H1 (cell line): ENCODE results near the gene XNDC1N. TPM values are rescaled to one million over a fixed set of nuclear protein-coding genes. Genes with fewer than 3 reads are reported as not detected.

Source experiments
- CTCF ChIA-PET: fragments of 300-600 bp; sonication (Branson Sonifier 250); formaldehyde crosslinking; loops from one replicate; lab custom pipeline; 2021; ENCODE audit not compliant: partially characterized antibody; lab: Charles Lee
- POLR2A ChIA-PET: fragments of 300-600 bp; sonication (Branson Sonifier 250); formaldehyde crosslinking; loops from one replicate; lab custom pipeline; 2021; ENCODE audit warnings: inconsistent platforms; ENCODE audit not compliant: partially characterized antibody; lab: Charles Lee
- DNase-seq, 2 experiments: peaks; one replicate each; pipeline versions ENCODE4 v3.0.0 to v3.0.0-alpha.2; 2010 to 2022; ENCODE audit warnings: low spot score in 2 of 2, low read depth in 1 of 2, mixed read lengths in 1 of 2
- FAIRE-seq: peaks from 2 replicates; lab custom pipeline; 2011; peaks lifted over from hg19 to GRCh38; lab: Jason Lieb, UNC
- H2AFZ ChIP-seq: 2 replicates; pipeline ENCODE4 v1.8.1; 2012; ENCODE audit warnings: low read length, inconsistent platforms
- H2AK5ac ChIP-seq: 2 replicates; pipeline ENCODE4 v1.6.1; 2013; ENCODE audit warnings: low read depth, low read length
- H2BK120ac ChIP-seq: replicated peaks from 2 replicates; pipeline ENCODE3; 2013; ENCODE audit warnings: low read depth, low read length, inconsistent platforms
- H2BK12ac ChIP-seq: 2 replicates; pipeline ENCODE4 v1.6.1; 2013; ENCODE audit warnings: low read depth, low read length
- H2BK15ac ChIP-seq: 2 replicates; pipeline ENCODE4 v1.6.1; 2013; ENCODE audit warnings: low read length
- H2BK20ac ChIP-seq: 2 replicates; pipeline ENCODE4 v1.6.1; 2013; ENCODE audit warnings: low read length
- H2BK5ac ChIP-seq: 2 replicates; pipeline ENCODE4 v1.6.1; 2013; ENCODE audit warnings: low read depth, low read length
- H3K14ac ChIP-seq: 2 replicates; pipeline ENCODE4 v1.6.1; 2013; ENCODE audit warnings: inconsistent platforms; ENCODE audit not compliant: insufficient read length
- H3K18ac ChIP-seq: 2 replicates; pipeline ENCODE4 v1.6.1; 2013; ENCODE audit warnings: low read length; ENCODE audit errors: extremely low read depth
- H3K23ac ChIP-seq: 2 replicates; pipeline ENCODE4 v1.6.1; 2013; ENCODE audit warnings: inconsistent platforms; ENCODE audit not compliant: insufficient read length
- H3K23me2 ChIP-seq: 2 replicates; pipeline ENCODE4 v1.6.1; 2013; ENCODE audit warnings: low read depth, low read length
- H3K27ac ChIP-seq: 2 replicates; pipeline ENCODE4 v1.6.1; 2011; ENCODE audit warnings: low read depth, low read length, inconsistent platforms
- H3K27me3 ChIP-seq, 4 experiments: replicated peaks in 1 of 4; 1 replicate in 1 of 4; 2 replicates in 3 of 4; pipeline versions ENCODE4 v1.6.1 to v1.8.1; 2011 to 2013; ENCODE audit warnings: low read length in 3 of 4, mild to moderate bottlenecking in 3 of 4, inconsistent platforms in 2 of 4, mixed read lengths in 2 of 4, moderate library complexity in 1 of 4; ENCODE audit not compliant: control insufficient read depth in 3 of 4, insufficient read depth in 3 of 4; ENCODE audit errors: extremely low read depth in 1 of 4
- H3K36me3 ChIP-seq, 4 experiments: 2 replicates each; pipeline versions ENCODE4 v1.6.1 to v1.8.1; 2011 to 2013; ENCODE audit warnings: mild to moderate bottlenecking in 4 of 4, low read length in 3 of 4, moderate library complexity in 2 of 4, control low read depth in 1 of 4, inconsistent platforms in 1 of 4; ENCODE audit not compliant: insufficient read depth in 4 of 4, control insufficient read depth in 2 of 4
- H3K4ac ChIP-seq: replicated peaks from 2 replicates; pipeline ENCODE3; 2013; ENCODE audit warnings: low read length, low read depth, mixed read lengths, inconsistent platforms; ENCODE audit not compliant: insufficient read length
- H3K4me1 ChIP-seq, 4 experiments: replicated peaks in 1 of 4; 1 replicate in 1 of 4; 2 replicates in 3 of 4; pipeline versions ENCODE4 v1.6.1 to v1.8.1; 2011 to 2013; ENCODE audit warnings: low read length in 3 of 4, inconsistent platforms in 2 of 4, mixed read lengths in 1 of 4; ENCODE audit not compliant: insufficient read depth in 4 of 4, control insufficient read depth in 3 of 4
- H3K4me2 ChIP-seq, 2 experiments: 2 replicates each; pipeline versions ENCODE4 v1.6.1 to v1.8.1; 2011 to 2013; ENCODE audit warnings: low read depth in 2 of 2, low read length in 2 of 2, control low read depth in 1 of 2, inconsistent platforms in 1 of 2, mild to moderate bottlenecking in 1 of 2; ENCODE audit not compliant: insufficient read depth in 1 of 2
- H3K4me3 ChIP-seq, 4 experiments: fragments of 200-600, 300-600 bp in 1 of 4; sonication (generic), shearing (Covaris generic), sonication (Bioruptor Twin) in 1 of 4; 2 replicates each; pipeline versions ENCODE4 v1.5.1 to v1.8.1; 2011 to 2016; ENCODE audit warnings: low read length in 4 of 4, low read depth in 3 of 4, control low read depth in 2 of 4, inconsistent platforms in 2 of 4, mild to moderate bottlenecking in 2 of 4, mixed read lengths in 1 of 4, moderate library complexity in 1 of 4; ENCODE audit not compliant: insufficient read depth in 2 of 4; ENCODE audit errors: extremely low read depth in 1 of 4
- H3K56ac ChIP-seq: replicated peaks from 2 replicates; pipeline ENCODE3; 2013; ENCODE audit warnings: low read depth, mild to moderate bottlenecking, mixed read lengths, low read length, inconsistent platforms; ENCODE audit not compliant: insufficient read length
- H3K79me1 ChIP-seq: 2 replicates; pipeline ENCODE4 v1.6.1; 2013; ENCODE audit warnings: low read depth, low read length, control low read depth
- H3K79me2 ChIP-seq, 2 experiments: 2 replicates each; pipeline versions ENCODE4 v1.6.1 to v1.8.1; 2012 to 2013; ENCODE audit warnings: low read length in 2 of 2, mild to moderate bottlenecking in 2 of 2, inconsistent platforms in 1 of 2; ENCODE audit not compliant: insufficient read depth in 2 of 2, control insufficient read depth in 1 of 2
- H3K9ac ChIP-seq, 4 experiments: replicated peaks in 1 of 4; 1 replicate in 1 of 4; 2 replicates in 3 of 4; pipeline versions ENCODE4 v1.6.1 to v1.8.1; 2011 to 2013; ENCODE audit warnings: low read depth in 3 of 4, low read length in 3 of 4, control low read depth in 2 of 4, mild to moderate bottlenecking in 2 of 4, moderate library complexity in 2 of 4, inconsistent platforms in 1 of 4; ENCODE audit errors: extremely low read depth in 1 of 4
- H3K9me3 ChIP-seq, 2 experiments: 2 replicates each; pipeline versions ENCODE4 v1.6.1 to v1.8.1; 2012 to 2013; ENCODE audit warnings: mild to moderate bottlenecking in 2 of 2, moderate library complexity in 2 of 2, control low read depth in 1 of 2, inconsistent platforms in 1 of 2, low read depth in 1 of 2, low read length in 1 of 2, mixed read lengths in 1 of 2; ENCODE audit not compliant: insufficient read depth in 2 of 2
- H4K20me1 ChIP-seq, 2 experiments: replicated peaks in 1 of 2; 2 replicates each; pipeline versions ENCODE3 to v1.8.1; 2011 to 2013; ENCODE audit warnings: inconsistent platforms in 2 of 2, low read length in 2 of 2, mild to moderate bottlenecking in 1 of 2; ENCODE audit not compliant: insufficient read depth in 2 of 2, control insufficient read depth in 1 of 2
- H4K5ac ChIP-seq: 2 replicates; pipeline ENCODE4 v1.6.1; 2013; ENCODE audit warnings: low read length, low read depth, mixed read lengths, inconsistent platforms; ENCODE audit not compliant: insufficient read length
- H4K8ac ChIP-seq: 2 replicates; pipeline ENCODE4 v1.8.0; 2013; ENCODE audit warnings: mild to moderate bottlenecking, moderate library complexity, low read length, inconsistent platforms; ENCODE audit not compliant: insufficient read depth; ENCODE audit errors: extremely low read depth
- H4K91ac ChIP-seq: replicated peaks from 2 replicates; pipeline ENCODE3; 2013; ENCODE audit warnings: low read length, mixed read lengths, inconsistent platforms; ENCODE audit not compliant: insufficient read length
- BCL11A ChIP-seq, 2 experiments: IDR thresholded peaks; one replicate each; pipeline ENCODE4 v1.6.1; 2011; ENCODE audit warnings: low read depth in 2 of 2, low read length in 2 of 2, mild to moderate bottlenecking in 2 of 2
- CHD1 ChIP-seq: IDR thresholded peaks from 2 replicates; pipeline ENCODE4 v1.6.1; 2012; ENCODE audit warnings: low read depth, low read length, improper control_type of control experiment
- EZH2 ChIP-seq: fragments of 200-600 bp; sonication (generic); IDR thresholded peaks from 2 replicates; pipeline ENCODE4 v1.7.1; 2012; ENCODE audit warnings: low read depth, mild to moderate bottlenecking, moderate library complexity, low read length, inconsistent platforms; ENCODE audit not compliant: severe bottlenecking
- HDAC2 ChIP-seq, 2 experiments: fragments of 300-600 bp in 1 of 2; sonication (generic) in 1 of 2; IDR thresholded peaks; 2 replicates each; pipeline ENCODE4 v1.6.1; 2011 to 2012; ENCODE audit warnings: low read depth in 2 of 2, low read length in 2 of 2, mild to moderate bottlenecking in 2 of 2, moderate library complexity in 2 of 2, borderline replicate concordance in 1 of 2, inconsistent platforms in 1 of 2
- KDM1A ChIP-seq: fragments of 200-600, 300-600 bp; sonication (generic); IDR thresholded peaks from 2 replicates; pipeline ENCODE4 v1.7.1; 2016; ENCODE audit warnings: mild to moderate bottlenecking, low read length, borderline replicate concordance
- NANOG ChIP-seq: IDR thresholded peaks from 2 replicates; pipeline ENCODE4 v1.6.1; 2011; ENCODE audit warnings: low read length, low read depth, mild to moderate bottlenecking, inconsistent platforms; ENCODE audit not compliant: insufficient read depth, poor library complexity, severe bottlenecking
- POLR2AphosphoS5 ChIP-seq: IDR thresholded peaks from 2 replicates; pipeline ENCODE4 v1.6.1; 2011; ENCODE audit warnings: low read depth, low read length
- RBBP5 ChIP-seq: IDR thresholded peaks from 2 replicates; pipeline ENCODE4 v1.7.1; 2012; ENCODE audit warnings: low read depth, mild to moderate bottlenecking, inconsistent platforms, low read length, moderate library complexity, borderline replicate concordance
- SP1 ChIP-seq: IDR thresholded peaks from 2 replicates; pipeline ENCODE4 v1.6.1; 2011; ENCODE audit warnings: low read depth, low read length
- SP2 ChIP-seq: IDR thresholded peaks from 2 replicates; pipeline ENCODE4 v1.6.1; 2012; ENCODE audit warnings: mild to moderate bottlenecking, low read length, inconsistent platforms
- SP4 ChIP-seq: IDR thresholded peaks from 2 replicates; pipeline ENCODE4 v1.6.1; 2012; ENCODE audit warnings: low read length, inconsistent platforms
- SRF ChIP-seq: IDR thresholded peaks from 2 replicates; pipeline ENCODE4 v1.6.1; 2011; ENCODE audit warnings: mild to moderate bottlenecking, low read depth, low read length, moderate library complexity
- TAF1 ChIP-seq: IDR thresholded peaks from 2 replicates; pipeline ENCODE4 v1.6.1; 2011; ENCODE audit warnings: mild to moderate bottlenecking, low read depth, low read length
- TEAD4 ChIP-seq: IDR thresholded peaks from 2 replicates; pipeline ENCODE4 v1.6.1; 2012; ENCODE audit warnings: low read depth, low read length, inconsistent platforms, mixed read lengths
- WGBS, 2 experiments: shearing (Covaris generic) in 1 of 2; methylation state at CpG; one replicate each; pipeline versions ENCODE4 v1.1.6 to v1.1.7; 2013 to 2015; ENCODE audit warnings: low lambda C conversion rate in 2 of 2, mixed read lengths in 2 of 2, inconsistent platforms in 1 of 2, low coverage in 1 of 2, missing lambda C conversion rate in 1 of 2; ENCODE audit not compliant: insufficient replicate concordance in 2 of 2, insufficient coverage in 1 of 2, insufficient read length in 1 of 2; ENCODE audit errors: extremely low coverage in 1 of 2, missing lambda C conversion rate in 1 of 2; 5-methylcytosine and 5-hydroxymethylcytosine counted together
- polyA plus RNA-seq, 7 experiments: library from polyadenylated mRNA; depleted of rRNA in 3 of 7; stranded (reverse) in 5 of 7; unstranded in 2 of 7; fragments of >200 nt in 5 of 7; fragments of 200-250 nt in 2 of 7; gene quantifications; 1 replicate in 5 of 7; 2 replicates in 1 of 7; 4 replicates in 1 of 7; pipeline versions ENCODE4 v1.2.1 to v1.2.3, GENCODE V29; 2011 to 2013; ENCODE audit warnings: missing spikeins in 2 of 7, mixed read lengths in 2 of 7
- total RNA-seq: library from RNA; stranded (reverse); fragmentation: NEBNext Ultra II Directional; extraction: Animal tissue kit (Norgen Biotek cat#: 25700); gene quantifications from 2 replicates; pipeline ENCODE4 v1.2.1, GENCODE V29; 2021

XNDC1N gene
- total and polyA plus RNA-seq, 2 of the 8 experiments (the other 6 are each of a cell fraction or from before 2014, with no cell fraction given) = 5.8 to 7.5 TPM

- Histone ChIP-seq H4K8ac (no peak overlapping the region), H3K4me2 (no peak overlapping the region), H2BK12ac (no peak overlapping the region), H3K4me3 (no peak overlapping the region), H3K27me3 (no peaks in the 10 kb centered on the region), H3K18ac (no peak overlapping the region), H2BK5ac (no peak overlapping the region), H4K91ac (no peak overlapping the region), H3K4ac (no peak overlapping the region), H3K56ac (no peak overlapping the region), H3K23ac (no peak overlapping the region), H3K14ac (no peak overlapping the region), H2BK20ac (no peak overlapping the region), H3K23me2 (peaks cover 8% of the 10 kb centered on the region), H2AFZ (no peak overlapping the region)
- no peak for FAIRE-seq
- 95% methylated on average over 2 of the region's 2 CpGs; no CpG with 5 or more reads in 1 of the 2 experiments for WGBS, 2 experiments
- CTCF ChIA-PET = interaction anchor here (0.9 kb wide), 1 partner anchor 43 kb away, joined by 3 read pairs; no protein-coding TSS in a partner anchor
- TF ChIP-seq SP1 (no peak), HDAC2 (IDR thresholded peaks at IDR 0.05; ENCODE audit: borderline replicate concordance in 1 of 2, low read depth in 2 of 2, low read length in 2 of 2) (no peak), SP4 (no peak), KDM1A (no peak), POLR2AphosphoS5 (no peak), TEAD4 (no peak), SP2 (no peak), RBBP5 (no peak), EZH2 (no peak), SRF (no peak), TAF1 (no peak), NANOG (no peak), CHD1 (no peak), BCL11A (IDR thresholded peaks at IDR 0.05; ENCODE audit: low read depth in 2 of 2, low read length in 2 of 2) (no peak)
- TF ChIP-seq, all 59 proteins: peak for 0
- peaks cover 10 to 13% of the 10 kb centered on the region in 2 experiments for H4K20me1 ChIP-seq
- H4K5ac ChIP-seq = no peak overlapping the region
- peaks cover 23 to 91% of the 10 kb centered on the region in 2 experiments for H3K79me2 ChIP-seq
- H2BK120ac ChIP-seq = no peak overlapping the region
- H3K4me1 ChIP-seq = peaks cover 0 to 4% (median 0%) of the 10 kb centered on the region in 4 experiments; a peak in 2 of 7 replicates
- no peak overlapping the region for H2AK5ac ChIP-seq
- no peak overlapping the region for H2BK15ac ChIP-seq
- H3K9me3 ChIP-seq = no peaks in the 10 kb centered on the region
- no peak overlapping the region for H3K9ac ChIP-seq
- peaks cover 10% of the 10 kb centered on the region for H3K79me1 ChIP-seq
- no peak for DNase-seq
- no peaks in the 10 kb centered on the region; a peak in 1 of 8 replicates for H3K36me3 ChIP-seq
- no peak overlapping the region for H3K27ac ChIP-seq
- POLR2A ChIA-PET = interaction anchor here (1.2 kb wide), 1 partner anchor 23 kb away, joined by 3 read pairs; no protein-coding TSS in a partner anchor
These were observed 5.8 kb upstream of the XNDC1N start for GRCh38 chr11:71934213-71934612.
